HepG2 (cell line): ENCODE data around the gene TEX19. TPM values are rescaled to one million over a fixed set of nuclear protein-coding genes. Genes with fewer than 3 reads are reported as not detected.

Experiments used
- CBFB ChIP-seq: sonication (generic); formaldehyde crosslinking; IDR thresholded peaks from 2 replicates; pipeline ENCODE4 v1.4.0; 2020; ENCODE audit warnings: missing genetic modification reagents
- HIC2 ChIP-seq: sonication (generic); formaldehyde crosslinking; IDR thresholded peaks from 2 replicates; pipeline ENCODE4 v1.9.0; 2022; ENCODE audit warnings: low read depth, missing genetic modification reagents
- HOXA7 ChIP-seq: sonication (generic); formaldehyde crosslinking; IDR thresholded peaks from 2 replicates; pipeline ENCODE4 v1.8.1; 2022; ENCODE audit warnings: mild to moderate bottlenecking, missing genetic modification reagents, moderate library complexity
- LCORL ChIP-seq, 2 experiments: fragments of 450-650 bp in 1 of 2; sonication (generic) in 1 of 2; formaldehyde crosslinking in 1 of 2; IDR thresholded peaks; 2 replicates each; pipeline versions ENCODE4 v1.5.0 to v1.6.1; 2017 to 2020; ENCODE audit warnings: antibody characterized with exemption in 1 of 2, missing genetic modification reagents in 1 of 2
- MED8 ChIP-seq: sonication (generic); formaldehyde crosslinking; IDR thresholded peaks from 2 replicates; pipeline ENCODE4 v1.8.1; 2023; ENCODE audit warnings: mild to moderate bottlenecking, missing genetic modification reagents; ENCODE audit not compliant: insufficient replicate concordance
- MIER3 ChIP-seq: IDR thresholded peaks from 2 replicates; pipeline ENCODE4 v1.6.1; 2016; ENCODE audit warnings: missing compliant biosample characterization, borderline replicate concordance
- NFKBIZ ChIP-seq: IDR thresholded peaks from 2 replicates; pipeline ENCODE4 v1.6.1; 2018; ENCODE audit warnings: missing genetic modification reagents, missing compliant biosample characterization
- RARG ChIP-seq: sonication (generic); formaldehyde crosslinking; IDR thresholded peaks from 2 replicates; pipeline ENCODE4 v1.4.0; 2020; ENCODE audit warnings: low read depth, mild to moderate bottlenecking, missing genetic modification reagents
- ZNF121 ChIP-seq: sonication (generic); formaldehyde crosslinking; IDR thresholded peaks from 2 replicates; pipeline ENCODE4 v1.5.0; 2020; ENCODE audit warnings: mild to moderate bottlenecking, missing genetic modification reagents
- ZNF552 ChIP-seq: sonication (generic); formaldehyde crosslinking; IDR thresholded peaks from 2 replicates; pipeline ENCODE4 v1.9.0; 2022; ENCODE audit warnings: missing genetic modification reagents, mild to moderate bottlenecking, borderline replicate concordance
- ZNF563 ChIP-seq: sonication (generic); formaldehyde crosslinking; IDR thresholded peaks from 2 replicates; pipeline ENCODE4 v1.8.0; 2022; ENCODE audit warnings: mild to moderate bottlenecking, moderate library complexity, missing genetic modification reagents
- ZNF737 ChIP-seq: sonication (generic); formaldehyde crosslinking; IDR thresholded peaks from 2 replicates; pipeline ENCODE4 v1.5.0; 2020; ENCODE audit warnings: missing genetic modification reagents, mild to moderate bottlenecking, borderline replicate concordance
- polyA plus RNA-seq, 8 experiments: library from polyadenylated mRNA; depleted of rRNA in 3 of 8; stranded (reverse) in 7 of 8; unstranded in 1 of 8; fragments of >200 nt; fragmentation: Illumina TruSeq in 4 of 8; extraction: Trizol in 4 of 8; gene quantifications; 2 replicates each; pipeline versions ENCODE4 v1.2.1 to v1.2.3, GENCODE V29; 2011 to 2016; ENCODE audit warnings: low read depth in 4 of 8, missing spikeins in 1 of 8, mixed read lengths in 1 of 8; ENCODE audit not compliant: insufficient read depth in 1 of 8
- total RNA-seq, 5 experiments: library from RNA; depleted of rRNA; stranded (reverse); fragments of >200 nt; fragmentation: Illumina TruSeq; extraction: Trizol; gene quantifications; 2 replicates each; pipeline ENCODE4 v1.2.3, GENCODE V29; 2016; ENCODE audit warnings: low read depth in 1 of 5
- TF ChIP-seq, protein P1 (sequence below), 2 experiments: sonication (generic) in 1 of 2; formaldehyde crosslinking in 1 of 2; IDR thresholded peaks; 2 replicates each; pipeline versions ENCODE4 v1.6.1 to v1.9.0; 2014 to 2022; ENCODE audit warnings: antibody characterized with exemption in 1 of 2, borderline replicate concordance in 1 of 2, inconsistent platforms in 1 of 2, low read depth in 1 of 2, missing genetic modification reagents in 1 of 2
- TF ChIP-seq, protein P2 (sequence below): IDR thresholded peaks from 2 replicates; pipeline ENCODE4 v1.6.1; 2016; ENCODE audit warnings: low read depth, missing genetic modification reagents, missing compliant biosample characterization

TEX19 gene
- total and polyA plus RNA-seq, 2 of the 13 experiments (the other 11 are each of a cell fraction or from before 2014, with no cell fraction given) = 1.3 to 6.0 TPM

GRCh38 chr17:82320140-82320840 is 38.8 kb upstream of the TEX19 start (continued):
- TF ChIP-seq LCORL (IDR thresholded peaks at IDR 0.05) = no peak
- TF ChIP-seq LCORL (CRISPR knock-in tag; IDR thresholded peaks at IDR 0.05) = no peak
- TF ChIP-seq ZNF563 (CRISPR knock-in tag) = no peak
- TF ChIP-seq MIER3 (CRISPR knock-in tag) = peak; percentile 44; the same call in 1 of the 2 replicates
- TF ChIP-seq, protein P1, sequence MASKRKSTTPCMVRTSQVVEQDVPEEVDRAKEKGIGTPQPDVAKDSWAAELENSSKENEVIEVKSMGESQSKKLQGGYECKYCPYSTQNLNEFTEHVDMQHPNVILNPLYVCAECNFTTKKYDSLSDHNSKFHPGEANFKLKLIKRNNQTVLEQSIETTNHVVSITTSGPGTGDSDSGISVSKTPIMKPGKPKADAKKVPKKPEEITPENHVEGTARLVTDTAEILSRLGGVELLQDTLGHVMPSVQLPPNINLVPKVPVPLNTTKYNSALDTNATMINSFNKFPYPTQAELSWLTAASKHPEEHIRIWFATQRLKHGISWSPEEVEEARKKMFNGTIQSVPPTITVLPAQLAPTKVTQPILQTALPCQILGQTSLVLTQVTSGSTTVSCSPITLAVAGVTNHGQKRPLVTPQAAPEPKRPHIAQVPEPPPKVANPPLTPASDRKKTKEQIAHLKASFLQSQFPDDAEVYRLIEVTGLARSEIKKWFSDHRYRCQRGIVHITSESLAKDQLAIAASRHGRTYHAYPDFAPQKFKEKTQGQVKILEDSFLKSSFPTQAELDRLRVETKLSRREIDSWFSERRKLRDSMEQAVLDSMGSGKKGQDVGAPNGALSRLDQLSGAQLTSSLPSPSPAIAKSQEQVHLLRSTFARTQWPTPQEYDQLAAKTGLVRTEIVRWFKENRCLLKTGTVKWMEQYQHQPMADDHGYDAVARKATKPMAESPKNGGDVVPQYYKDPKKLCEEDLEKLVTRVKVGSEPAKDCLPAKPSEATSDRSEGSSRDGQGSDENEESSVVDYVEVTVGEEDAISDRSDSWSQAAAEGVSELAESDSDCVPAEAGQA (IDR thresholded peaks at IDR 0.05; ENCODE audit: low read depth) = no peak
- TF ChIP-seq, protein P1 (CRISPR knock-in tag; IDR thresholded peaks at IDR 0.05; ENCODE audit: borderline replicate concordance) = no peak
- TF ChIP-seq NFKBIZ (CRISPR knock-in tag) = peak; percentile 43; the same call in 1 of the 2 replicates
- no peak for TF ChIP-seq CBFB
- TF ChIP-seq RARG (CRISPR knock-in tag) = no peak
- no peak for TF ChIP-seq ZNF737 (CRISPR knock-in tag)
- TF ChIP-seq HIC2 = peak; percentile 93
- TF ChIP-seq MED8 = no peak
- TF ChIP-seq ZNF552 (CRISPR knock-in tag) = no peak
- no peak for TF ChIP-seq ZNF121 (CRISPR knock-in tag)
- TF ChIP-seq HOXA7 (CRISPR knock-in tag) = no peak
- TF ChIP-seq, protein P2, sequence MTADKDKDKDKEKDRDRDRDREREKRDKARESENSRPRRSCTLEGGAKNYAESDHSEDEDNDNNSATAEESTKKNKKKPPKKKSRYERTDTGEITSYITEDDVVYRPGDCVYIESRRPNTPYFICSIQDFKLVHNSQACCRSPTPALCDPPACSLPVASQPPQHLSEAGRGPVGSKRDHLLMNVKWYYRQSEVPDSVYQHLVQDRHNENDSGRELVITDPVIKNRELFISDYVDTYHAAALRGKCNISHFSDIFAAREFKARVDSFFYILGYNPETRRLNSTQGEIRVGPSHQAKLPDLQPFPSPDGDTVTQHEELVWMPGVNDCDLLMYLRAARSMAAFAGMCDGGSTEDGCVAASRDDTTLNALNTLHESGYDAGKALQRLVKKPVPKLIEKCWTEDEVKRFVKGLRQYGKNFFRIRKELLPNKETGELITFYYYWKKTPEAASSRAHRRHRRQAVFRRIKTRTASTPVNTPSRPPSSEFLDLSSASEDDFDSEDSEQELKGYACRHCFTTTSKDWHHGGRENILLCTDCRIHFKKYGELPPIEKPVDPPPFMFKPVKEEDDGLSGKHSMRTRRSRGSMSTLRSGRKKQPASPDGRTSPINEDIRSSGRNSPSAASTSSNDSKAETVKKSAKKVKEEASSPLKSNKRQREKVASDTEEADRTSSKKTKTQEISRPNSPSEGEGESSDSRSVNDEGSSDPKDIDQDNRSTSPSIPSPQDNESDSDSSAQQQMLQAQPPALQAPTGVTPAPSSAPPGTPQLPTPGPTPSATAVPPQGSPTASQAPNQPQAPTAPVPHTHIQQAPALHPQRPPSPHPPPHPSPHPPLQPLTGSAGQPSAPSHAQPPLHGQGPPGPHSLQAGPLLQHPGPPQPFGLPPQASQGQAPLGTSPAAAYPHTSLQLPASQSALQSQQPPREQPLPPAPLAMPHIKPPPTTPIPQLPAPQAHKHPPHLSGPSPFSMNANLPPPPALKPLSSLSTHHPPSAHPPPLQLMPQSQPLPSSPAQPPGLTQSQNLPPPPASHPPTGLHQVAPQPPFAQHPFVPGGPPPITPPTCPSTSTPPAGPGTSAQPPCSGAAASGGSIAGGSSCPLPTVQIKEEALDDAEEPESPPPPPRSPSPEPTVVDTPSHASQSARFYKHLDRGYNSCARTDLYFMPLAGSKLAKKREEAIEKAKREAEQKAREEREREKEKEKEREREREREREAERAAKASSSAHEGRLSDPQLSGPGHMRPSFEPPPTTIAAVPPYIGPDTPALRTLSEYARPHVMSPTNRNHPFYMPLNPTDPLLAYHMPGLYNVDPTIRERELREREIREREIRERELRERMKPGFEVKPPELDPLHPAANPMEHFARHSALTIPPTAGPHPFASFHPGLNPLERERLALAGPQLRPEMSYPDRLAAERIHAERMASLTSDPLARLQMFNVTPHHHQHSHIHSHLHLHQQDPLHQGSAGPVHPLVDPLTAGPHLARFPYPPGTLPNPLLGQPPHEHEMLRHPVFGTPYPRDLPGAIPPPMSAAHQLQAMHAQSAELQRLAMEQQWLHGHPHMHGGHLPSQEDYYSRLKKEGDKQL (CRISPR knock-in tag) = no peak
